ENCODE results near the gene SRPK2.

Gene SRPK2

GRCh38 chr7:105096306-105096705, 292.4 kb downstream of the SRPK2 start:
- TF ChIP-seq GATA2 (IDR thresholded peaks at IDR 0.05; ENCODE audit: low read depth, low read length), result no peak
- TF ChIP-seq GATA3 (IDR thresholded peaks at IDR 0.05; ENCODE audit: low read depth, low read length), result no peak

- TF ChIP-seq GATA2 (IDR thresholded peaks at IDR 0.05; ENCODE audit: low read depth, low read length) (no peak), GATA3 (IDR thresholded peaks at IDR 0.05; ENCODE audit: low read depth, low read length) (no peak)
These were observed 293.8 kb downstream of the SRPK2 start for GRCh38 chr7:105094966-105095365.

- no peak for TF ChIP-seq GATA2 (IDR thresholded peaks at IDR 0.05; ENCODE audit: low read depth, low read length)
- TF ChIP-seq GATA3 (IDR thresholded peaks at IDR 0.05; ENCODE audit: low read depth, low read length), result no peak
These were observed 300.3 kb downstream of the SRPK2 start for GRCh38 chr7:105088456-105088855.

GRCh38 chr7:105087981-105088380, 300.7 kb downstream of the SRPK2 start:
- TF ChIP-seq GATA3 (IDR thresholded peaks at IDR 0.05; ENCODE audit: low read depth, low read length) (no peak), GATA2 (IDR thresholded peaks at IDR 0.05; ENCODE audit: low read depth, low read length) (no peak)

DNA sequence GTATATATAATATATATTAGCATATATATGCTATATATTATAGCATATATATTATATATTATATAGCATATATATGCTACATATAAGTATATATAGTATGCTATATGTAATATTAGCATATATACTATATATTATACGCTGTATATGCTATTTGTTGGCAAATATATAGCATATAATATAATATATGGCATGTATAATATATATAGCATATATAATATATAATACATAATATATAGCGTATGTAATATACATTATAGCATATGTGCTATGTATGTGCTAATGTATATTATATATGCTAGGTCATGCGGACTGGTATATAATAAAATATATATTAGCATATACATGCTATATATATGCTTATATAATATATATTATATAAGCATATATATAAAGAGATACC, 301.9 kb downstream of the SRPK2 start:
- TF ChIP-seq GATA3 (IDR thresholded peaks at IDR 0.05; ENCODE audit: low read depth, low read length) (no peak), GATA2 (IDR thresholded peaks at IDR 0.05; ENCODE audit: low read depth, low read length) (no peak)

GRCh38 chr7:105084581-105084980, 304.1 kb downstream of the SRPK2 start:
- TF ChIP-seq GATA3 (IDR thresholded peaks at IDR 0.05; ENCODE audit: low read depth, low read length) (no peak), GATA2 (IDR thresholded peaks at IDR 0.05; ENCODE audit: low read depth, low read length) (no peak)

DNA sequence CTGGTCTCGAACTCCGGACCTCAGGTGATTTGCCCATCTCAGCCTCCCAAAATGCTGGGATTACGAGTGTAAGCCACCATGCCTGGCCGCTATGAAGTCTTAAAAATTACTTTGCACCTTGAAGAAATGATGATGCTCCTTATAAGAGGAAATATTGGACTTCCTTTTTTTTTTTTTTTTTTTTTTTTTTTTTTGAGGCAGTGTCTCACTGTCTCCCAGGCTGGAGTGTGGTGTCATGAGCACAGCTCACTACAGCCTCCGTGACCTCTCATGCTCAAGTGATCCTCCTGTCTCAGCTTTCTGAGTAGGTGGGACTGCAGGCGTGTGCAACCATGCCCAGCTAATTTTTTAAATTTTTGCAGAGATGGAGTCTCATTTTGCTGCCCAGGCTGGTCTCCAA, 309.4 kb downstream of the SRPK2 start:
- TF ChIP-seq GATA3 (IDR thresholded peaks at IDR 0.05; ENCODE audit: low read depth, low read length), result no peak
- no peak for TF ChIP-seq GATA2 (IDR thresholded peaks at IDR 0.05; ENCODE audit: low read depth, low read length)

DNA sequence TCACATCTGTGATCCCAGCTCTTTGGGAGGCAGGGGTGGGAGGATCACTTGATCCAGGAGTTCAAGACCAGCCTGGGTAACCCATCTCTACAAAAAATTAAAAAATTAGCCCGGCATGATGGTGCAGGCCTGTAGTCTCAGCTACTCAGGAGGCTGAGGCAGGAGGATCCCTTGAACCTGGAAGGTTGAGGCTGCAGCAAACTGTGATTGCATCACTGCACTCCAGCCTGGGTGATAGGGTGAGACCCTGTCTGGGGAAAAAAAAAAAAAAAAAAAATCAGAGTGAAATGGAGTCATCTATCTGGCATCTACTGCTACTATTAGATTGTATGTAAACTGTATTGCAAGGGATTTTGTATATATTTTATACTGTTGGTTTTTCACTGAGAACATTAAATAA, 315.6 kb downstream of the SRPK2 start:
- TF ChIP-seq GATA3 (IDR thresholded peaks at IDR 0.05; ENCODE audit: low read depth, low read length), result no peak
- TF ChIP-seq GATA2 (IDR thresholded peaks at IDR 0.05; ENCODE audit: low read depth, low read length), result no peak

DNA sequence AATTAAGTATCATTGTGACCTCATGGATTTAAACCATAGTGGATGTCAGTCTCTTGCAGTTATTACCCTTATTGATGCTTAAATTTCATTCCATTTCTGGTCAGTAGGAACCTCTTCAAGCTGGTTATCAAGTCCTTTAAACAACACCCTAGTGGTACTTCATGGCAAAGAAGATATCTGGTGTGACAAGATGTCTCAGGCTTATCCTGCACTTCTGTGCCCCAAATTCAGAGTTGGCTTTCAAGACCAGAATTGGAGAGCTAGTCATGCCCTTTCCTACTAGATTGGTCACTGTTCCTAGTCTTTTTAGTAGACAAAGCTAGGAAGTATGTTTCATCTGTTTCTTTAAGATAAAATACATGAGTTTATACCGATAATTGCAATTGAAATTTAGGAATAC, 319.8 kb downstream of the SRPK2 start:
- TF ChIP-seq GATA2 (IDR thresholded peaks at IDR 0.05; ENCODE audit: low read depth, low read length) (no peak), GATA3 (IDR thresholded peaks at IDR 0.05; ENCODE audit: low read depth, low read length) (no peak)

GRCh38 chr7:105067691-105068090, 321.0 kb downstream of the SRPK2 start:
- TF ChIP-seq GATA3 (IDR thresholded peaks at IDR 0.05; ENCODE audit: low read depth, low read length) (no peak), GATA2 (IDR thresholded peaks at IDR 0.05; ENCODE audit: low read depth, low read length) (no peak)
